Neuronal stem cell (in vitro differentiated cells): ENCODE data around the gene WWOX.

Experiments
- DNase-seq: peaks from one replicate; pipeline ENCODE4 v3.0.0-alpha.2; 2013; ENCODE audit warnings: low spot score
- H2AFZ ChIP-seq: one replicate; pipeline ENCODE4 v1.6.1; 2013; ENCODE audit warnings: mild to moderate bottlenecking, low read length, inconsistent platforms
- H2AK5ac ChIP-seq: 2 replicates; pipeline ENCODE4 v1.6.1; 2013; ENCODE audit warnings: low read depth, mild to moderate bottlenecking, inconsistent platforms, low read length, moderate library complexity, mixed read lengths
- H2BK120ac ChIP-seq: 2 replicates; pipeline ENCODE4 v1.6.1; 2013; ENCODE audit warnings: low read depth, mild to moderate bottlenecking, inconsistent platforms, low read length, moderate library complexity, mixed read lengths
- H2BK12ac ChIP-seq: one replicate; pipeline ENCODE4 v1.6.1; 2013; ENCODE audit warnings: low read length, inconsistent platforms
- H2BK15ac ChIP-seq: 2 replicates; pipeline ENCODE4 v1.6.1; 2013; ENCODE audit warnings: mild to moderate bottlenecking, low read length, inconsistent platforms, mixed read lengths
- H2BK5ac ChIP-seq: one replicate; pipeline ENCODE4 v1.6.1; 2013; ENCODE audit warnings: inconsistent platforms, mild to moderate bottlenecking, low read length, moderate library complexity
- H3K14ac ChIP-seq: one replicate; pipeline ENCODE4 v1.6.1; 2013; ENCODE audit warnings: low read length, inconsistent platforms
- H3K18ac ChIP-seq: 2 replicates; pipeline ENCODE4 v1.6.1; 2013; ENCODE audit warnings: low read length, inconsistent platforms
- H3K23ac ChIP-seq: 2 replicates; pipeline ENCODE4 v1.6.1; 2013; ENCODE audit warnings: low read depth, mild to moderate bottlenecking, mixed read lengths, low read length, inconsistent platforms; ENCODE audit not compliant: poor library complexity
- H3K27ac ChIP-seq: replicated peaks from 3 replicates; pipeline ENCODE4 v1.5.1; 2013; ENCODE audit warnings: low read length, inconsistent platforms
- H3K27me3 ChIP-seq, 3 experiments: 2 replicates each; pipeline ENCODE4 v1.6.1; 2013; ENCODE audit warnings: low read length in 3 of 3, mild to moderate bottlenecking in 2 of 3, inconsistent platforms in 1 of 3, low read depth in 1 of 3, mixed read lengths in 1 of 3, moderate library complexity in 1 of 3; ENCODE audit not compliant: control insufficient read depth in 3 of 3, insufficient read depth in 3 of 3
- H3K36me3 ChIP-seq, 2 donors: replicated peaks in 1 of 2; 2 replicates each; pipeline ENCODE4 v1.6.1; 2013; ENCODE audit warnings: low read length in 2 of 2; ENCODE audit not compliant: control insufficient read depth in 2 of 2, insufficient read depth in 2 of 2
- H3K4ac ChIP-seq: 2 replicates; pipeline ENCODE4 v1.6.1; 2013; ENCODE audit warnings: inconsistent platforms, mild to moderate bottlenecking, low read length, moderate library complexity
- H3K4me1 ChIP-seq, 2 donors: 1 replicate in 1 of 2; 2 replicates in 1 of 2; pipeline ENCODE4 v1.6.1; 2013; ENCODE audit warnings: low read length in 2 of 2, low read depth in 1 of 2; ENCODE audit not compliant: control insufficient read depth in 2 of 2, insufficient read depth in 1 of 2
- H3K4me2 ChIP-seq: one replicate; pipeline ENCODE4 v1.6.1; 2013; ENCODE audit warnings: mild to moderate bottlenecking, low read length, inconsistent platforms; ENCODE audit not compliant: insufficient read depth, poor library complexity, severe bottlenecking
- H3K4me3 ChIP-seq, 2 donors: 2 replicates each; pipeline ENCODE4 v1.5.1; 2013; ENCODE audit warnings: low read length in 2 of 2, mild to moderate bottlenecking in 2 of 2, inconsistent platforms in 1 of 2, moderate library complexity in 1 of 2
- H3K79me1 ChIP-seq: one replicate; pipeline ENCODE4 v1.6.1; 2013; ENCODE audit warnings: low read depth, mild to moderate bottlenecking, inconsistent platforms, low read length, moderate library complexity
- H3K9ac ChIP-seq: one replicate; pipeline ENCODE4 v1.6.1; 2013; ENCODE audit warnings: mild to moderate bottlenecking, low read depth, low read length, inconsistent platforms; ENCODE audit not compliant: poor library complexity
- H3K9me3 ChIP-seq, 2 donors: replicated peaks in 1 of 2; 2 replicates each; pipeline versions ENCODE3 to v1.6.1; 2013; ENCODE audit warnings: low read length in 2 of 2, mild to moderate bottlenecking in 2 of 2, inconsistent platforms in 1 of 2, low read depth in 1 of 2, mixed read lengths in 1 of 2, moderate library complexity in 1 of 2; ENCODE audit not compliant: control insufficient read depth in 2 of 2, insufficient read depth in 1 of 2
- H4K8ac ChIP-seq: one replicate; pipeline ENCODE4 v1.6.1; 2013; ENCODE audit warnings: low read depth, mild to moderate bottlenecking, inconsistent platforms, low read length, moderate library complexity
- H4K91ac ChIP-seq: one replicate; pipeline ENCODE4 v1.6.1; 2013; ENCODE audit warnings: low read length, low read depth, mild to moderate bottlenecking, inconsistent platforms; ENCODE audit not compliant: poor library complexity
- WGBS, 2 donors: extraction: QIAGEN DNeasy Blood & Tissue Kit; methylation state at CpG; one replicate each; pipeline ENCODE4 v1.1.7; 2013; ENCODE audit warnings: missing lambda C conversion rate in 2 of 2, mixed read lengths in 1 of 2; ENCODE audit not compliant: insufficient read length in 2 of 2, insufficient replicate concordance in 1 of 2; ENCODE audit errors: extremely low coverage in 2 of 2; 5-methylcytosine and 5-hydroxymethylcytosine counted together

The WWOX gene

DNA sequence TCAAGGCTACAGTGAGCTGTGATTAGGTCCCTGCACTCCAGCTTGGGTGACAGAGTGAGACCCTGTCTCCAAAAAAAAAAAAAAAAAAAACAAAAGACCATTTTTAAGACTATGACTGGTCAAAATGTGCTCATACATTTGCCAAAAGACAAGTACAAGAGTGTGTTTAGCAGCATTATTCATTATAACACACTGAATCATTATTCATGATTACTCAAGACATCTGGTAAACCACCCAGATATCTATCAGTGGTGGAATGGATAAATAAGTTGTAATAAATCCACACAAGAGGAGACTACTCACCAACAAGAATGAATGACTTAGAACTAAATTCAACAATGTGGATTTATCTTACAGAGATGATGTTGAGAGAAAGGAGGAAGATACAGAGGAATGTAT lies 784.8 kb downstream of the WWOX start:
- no peak overlapping the region for H3K14ac ChIP-seq
- no peak overlapping the region for H2BK15ac ChIP-seq
- H3K4me3 ChIP-seq: no peak overlapping the region
- H2BK5ac ChIP-seq: no peak overlapping the region
- peaks cover 2 to 3% of the 10 kb centered on the region in 2 donors for H3K4me1 ChIP-seq
- no peak overlapping the region for H3K4ac ChIP-seq
- H3K9ac ChIP-seq: no peak overlapping the region
- no peak overlapping the region for H3K23ac ChIP-seq
- H2AK5ac ChIP-seq: no peak overlapping the region
- H4K91ac ChIP-seq: no peak overlapping the region
- H3K36me3 ChIP-seq: no peaks in the 10 kb centered on the region
- no peak for DNase-seq
- no peak overlapping the region for H3K27ac ChIP-seq
- H3K9me3 ChIP-seq: no peaks in the 10 kb centered on the region
- H4K8ac ChIP-seq: no peak overlapping the region
- H3K79me1 ChIP-seq: no peaks in the 10 kb centered on the region
- H2BK12ac ChIP-seq: no peak overlapping the region
- no peak overlapping the region for H2BK120ac ChIP-seq
- no peak overlapping the region for H2AFZ ChIP-seq
- H3K18ac ChIP-seq: no peak overlapping the region
- no peak overlapping the region for H3K4me2 ChIP-seq
- H3K27me3 ChIP-seq: no peaks in the 10 kb centered on the region

DNA sequence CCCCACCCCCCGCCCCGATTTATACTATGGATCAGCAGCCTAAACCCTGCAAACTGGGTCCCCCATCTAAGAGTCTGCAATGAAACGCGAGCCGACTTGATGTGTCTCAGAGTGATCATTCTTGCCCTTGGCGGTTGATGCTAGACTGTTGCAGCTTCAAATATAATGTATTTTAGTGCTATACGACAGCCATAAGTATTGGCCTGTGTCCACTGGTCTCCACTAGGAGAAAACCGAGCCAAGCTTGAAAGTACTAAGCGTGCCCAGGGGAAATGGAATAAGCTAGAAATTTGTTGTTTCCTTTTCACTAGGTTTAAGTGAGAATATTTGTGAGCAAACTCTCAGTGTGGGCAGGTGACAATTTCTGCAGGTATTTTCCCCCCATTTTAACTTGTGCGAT lies 789.9 kb downstream of the WWOX start:
- Histone ChIP-seq H3K36me3 (no peaks in the 10 kb centered on the region), H3K14ac (no peak overlapping the region), H3K79me1 (no peaks in the 10 kb centered on the region), H4K8ac (no peak overlapping the region), H2BK120ac (no peak overlapping the region), H3K9ac (no peak overlapping the region), H3K4me3 (no peak overlapping the region), H2BK15ac (no peak overlapping the region), H3K18ac (no peak overlapping the region), H3K9me3 (no peaks in the 10 kb centered on the region), H2BK5ac (no peak overlapping the region), H3K4me1 (peaks cover 5% of the 10 kb centered on the region in 2 donors), H2AFZ (no peak overlapping the region), H3K27ac (no peak overlapping the region), H2BK12ac (no peak overlapping the region), H4K91ac (no peak overlapping the region), H3K27me3 (no peaks in the 10 kb centered on the region), H3K4ac (no peak overlapping the region), H3K4me2 (no peak overlapping the region), H2AK5ac (no peak overlapping the region), H3K23ac (no peak overlapping the region)
- WGBS, 2 donors: no CpG with 5 or more reads among the region's 10 CpGs
- DNase-seq: no peak

DNA sequence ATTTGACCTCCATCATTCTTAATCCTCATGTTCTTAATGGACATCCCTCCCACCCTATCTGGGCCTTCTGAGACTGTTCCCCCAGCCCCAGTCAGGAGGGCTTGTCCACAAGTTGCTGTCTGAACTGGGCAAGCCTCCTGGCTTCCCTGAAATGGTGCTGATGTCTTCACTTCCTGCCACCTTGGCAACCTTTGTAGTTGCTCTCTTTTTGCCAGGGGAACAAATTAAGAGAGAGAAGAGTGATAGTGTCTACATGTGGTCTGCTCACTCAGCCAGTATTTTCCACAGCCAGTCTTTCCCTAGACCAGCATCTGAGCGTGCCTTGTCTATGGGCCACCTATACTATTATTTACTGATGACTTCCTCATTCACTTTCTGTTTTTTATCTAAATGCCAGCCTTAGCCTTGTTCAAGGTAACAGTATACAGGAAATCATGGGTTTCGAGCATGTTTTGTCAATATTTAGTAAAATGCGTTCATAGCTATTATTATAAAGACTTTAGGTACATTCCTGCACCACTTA lies 791.0 kb downstream of the WWOX start:
- no peak overlapping the region for H3K4ac ChIP-seq
- H3K4me1 ChIP-seq: peaks cover 5% of the 10 kb centered on the region in 2 donors
- no peak overlapping the region for H2AK5ac ChIP-seq
- no peaks in the 10 kb centered on the region for H3K79me1 ChIP-seq
- no peak overlapping the region for H3K14ac ChIP-seq
- no peak overlapping the region for H2BK5ac ChIP-seq
- H3K23ac ChIP-seq: no peak overlapping the region
- H4K8ac ChIP-seq: no peak overlapping the region
- H4K91ac ChIP-seq: no peak overlapping the region
- no peak overlapping the region for H3K4me3 ChIP-seq
- no peak overlapping the region for H3K18ac ChIP-seq
- no peak overlapping the region for H2BK120ac ChIP-seq
- no peak overlapping the region for H3K27ac ChIP-seq
- H2BK12ac ChIP-seq: no peak overlapping the region
- H3K36me3 ChIP-seq: no peaks in the 10 kb centered on the region
- WGBS, 2 donors: no CpG with 5 or more reads among the region's 3 CpGs
- no peaks in the 10 kb centered on the region for H3K9me3 ChIP-seq
- H2BK15ac ChIP-seq: no peak overlapping the region
- no peaks in the 10 kb centered on the region for H3K27me3 ChIP-seq
- H2AFZ ChIP-seq: no peak overlapping the region
- no peak for DNase-seq
- no peak overlapping the region for H3K4me2 ChIP-seq
- no peak overlapping the region for H3K9ac ChIP-seq

DNA sequence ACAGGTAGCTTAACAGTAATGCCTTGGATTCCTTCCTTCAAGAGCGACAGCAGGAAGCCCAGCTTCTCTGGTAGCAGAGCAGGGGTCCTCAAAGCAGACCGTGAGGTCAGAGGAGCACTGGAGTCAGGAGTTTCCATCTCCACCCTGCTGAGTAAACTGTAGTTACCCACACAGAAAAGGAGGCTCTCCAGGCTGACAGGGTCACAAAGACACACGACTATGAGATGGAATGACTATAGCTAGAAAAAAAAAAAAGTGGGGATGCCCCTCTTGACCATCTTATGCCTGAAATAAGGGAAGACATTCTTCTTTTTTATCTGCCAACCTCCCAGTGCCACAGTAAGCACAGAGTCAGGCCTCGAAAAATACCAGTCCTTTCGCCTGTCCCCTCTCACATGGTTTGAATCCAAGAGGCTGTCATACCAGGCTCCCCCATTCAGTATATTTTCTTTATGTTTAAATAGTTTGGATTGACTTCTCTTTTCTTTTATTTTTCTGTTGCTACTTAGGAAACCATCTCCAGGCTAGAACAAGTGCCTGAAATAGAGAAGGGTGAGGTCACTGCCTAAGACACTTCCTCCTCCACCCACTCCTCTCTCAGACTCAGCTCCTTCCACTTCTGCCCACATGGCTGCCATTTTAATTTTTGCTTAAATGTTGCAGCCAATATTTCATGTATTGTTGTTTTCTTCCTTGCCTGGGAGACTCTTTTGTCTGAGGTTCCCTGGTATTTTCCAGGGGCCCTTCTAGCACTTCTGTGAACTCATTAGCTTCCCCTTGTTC lies 793.7 kb downstream of the WWOX start:
- no peak overlapping the region for H3K4me3 ChIP-seq
- no peak overlapping the region for H3K4ac ChIP-seq
- no peak overlapping the region for H4K91ac ChIP-seq
- no peak for DNase-seq
- no peak overlapping the region for H3K9ac ChIP-seq
- no peak overlapping the region for H3K14ac ChIP-seq
- no peaks in the 10 kb centered on the region for H3K9me3 ChIP-seq
- H3K23ac ChIP-seq: no peak overlapping the region
- no peak overlapping the region for H2AK5ac ChIP-seq
- H2BK120ac ChIP-seq: no peak overlapping the region
- H2AFZ ChIP-seq: no peak overlapping the region
- H3K27me3 ChIP-seq: no peaks in the 10 kb centered on the region
- no peak overlapping the region for H3K4me2 ChIP-seq
- H2BK15ac ChIP-seq: no peak overlapping the region
- H3K4me1 ChIP-seq: peaks cover 3 to 5% of the 10 kb centered on the region in 2 donors
- no peak overlapping the region for H2BK12ac ChIP-seq
- no peaks in the 10 kb centered on the region for H3K79me1 ChIP-seq
- WGBS, 2 donors: no CpG with 5 or more reads among the region's 5 CpGs
- no peak overlapping the region for H3K18ac ChIP-seq
- no peak overlapping the region for H4K8ac ChIP-seq
- no peaks in the 10 kb centered on the region for H3K36me3 ChIP-seq
- no peak overlapping the region for H2BK5ac ChIP-seq
- H3K27ac ChIP-seq: no peak overlapping the region
